Psoas muscle (tissue), 8 donors: Measurements from ENCODE around the gene PPP1R12B. TPM values are rescaled to one million over a fixed set of nuclear protein-coding genes. Genes with fewer than 3 reads are reported as not detected.
A peak's percentile ranks its signal among the peaks of the same experiment; 100 is the strongest.
"Not testable (repeated sequence)": the region's sequence is repeated elsewhere in the genome, so short reads cannot be mapped to it uniquely, and the experiment has no call there.

Experiments used
- ATAC-seq, 4 donors: fragments of 200-7000 bp; cut with Tn5 transposase; one replicate each; pipeline ENCODE4 v1.9.1; 2020; ENCODE audit warnings: moderate library complexity in 3 of 4, mild to moderate bottlenecking in 2 of 4
- DNase-seq, 2 donors: peaks; one replicate each; pipeline ENCODE4 v3.0.0-alpha.2; 2020
- H3K27ac ChIP-seq: fragments of 200-600 bp; one replicate; pipeline ENCODE4 v1.8.0; 2022
- H3K27me3 ChIP-seq, 3 donors: fragments of 200-600 bp in 1 of 3; one replicate each; pipeline versions ENCODE4 v1.6.1 to v1.8.0; 2013 to 2022; ENCODE audit warnings: low read length in 2 of 3, mild to moderate bottlenecking in 2 of 3, moderate library complexity in 1 of 3; ENCODE audit not compliant: insufficient read depth in 3 of 3
- H3K36me3 ChIP-seq, 2 donors: fragments of 200-600 bp in 1 of 2; one replicate each; pipeline versions ENCODE4 v1.6.1 to v1.8.0; 2013 to 2022; ENCODE audit warnings: low read depth in 1 of 2, mild to moderate bottlenecking in 1 of 2, moderate library complexity in 1 of 2; ENCODE audit not compliant: insufficient read depth in 1 of 2
- H3K4me1 ChIP-seq: fragments of 200-600 bp; one replicate; pipeline ENCODE4 v1.8.0; 2022
- H3K4me3 ChIP-seq: fragments of 200-600 bp; one replicate; pipeline ENCODE4 v1.8.0; 2022; ENCODE audit warnings: mild to moderate bottlenecking
- H3K9me3 ChIP-seq: fragments of 200-600 bp; one replicate; pipeline ENCODE4 v1.8.0; 2022
- CTCF ChIP-seq: fragments of 200-600 bp; IDR thresholded peaks from one replicate; pipeline ENCODE4 v1.8.0; 2022; ENCODE audit warnings: antibody characterized with exemption
- WGBS, 3 donors: extraction: QIAGEN DNeasy Blood & Tissue Kit; methylation state at CpG; one replicate each; pipeline versions ENCODE4 v1.1.6 to v1.1.7; 2013; 5-methylcytosine and 5-hydroxymethylcytosine counted together
- intact Hi-C, 2 donors: fragments of 100-400 bp; cut with DNase I; formaldehyde crosslinking; loops; one replicate each; pipeline versions ENCODE4 v1.11.0 to v1.14.2; 2022
- polyA plus RNA-seq, 3 donors: library from polyadenylated mRNA; stranded (reverse); fragments of 200-250 nt; gene quantifications; one replicate each; pipeline ENCODE4 v1.2.3, GENCODE V29; 2013
- total RNA-seq, 4 donors: library from RNA; stranded (reverse); fragmentation: NEBNext Ultra II Directional in 2 of 4; extraction: Animal tissue kit (Norgen Biotek cat#: 25700) in 2 of 4; gene quantifications; one replicate each; pipeline versions ENCODE4 v1.2.1 to v1.2.4, GENCODE V29; 2021 to 2023
- donor health status: healthy with polysubstance abuse.
- donor health status: DM: no; HTN: no; CAD: no; lungs with moderate emphysema.
- donor health status: Bipolar disorder and iron deficiency.
- donor health status: healthy.
- donor health status: DM: yes; HTN: yes; CAD: no.
- donor health status: DM: no; HTN: no; CAD: no.
- donor health status: DM: no; HTN: no; CAD: no.
- donor health status: DM: yes; HTN: yes; CAD: no.

PPP1R12B gene
- total and polyA plus RNA-seq, 7 donors = 8.3 to 189 (median 86.1) TPM

GRCh38 chr1:202405928-202406327, 57.4 kb downstream of the PPP1R12B start:
- WGBS, 3 donors = 32 to 50% (median 47%) methylated on average over 1 of the region's 1 CpG
- Histone ChIP-seq H3K27me3 (no peaks in the 10 kb centered on the region), H3K4me1 (peaks cover 27% of the 10 kb centered on the region), H3K4me3 (peak overlapping the region; percentile 60), H3K9me3 (no peaks in the 10 kb centered on the region), H3K36me3 (no peaks in the 10 kb centered on the region), H3K27ac (peak overlapping the region; percentile 97)
- DNase-seq (no peak), ATAC-seq (peak; percentile 38 to 71 (median 58))
- no peak for TF ChIP-seq CTCF
- intact Hi-C loops = loop anchor here in 1 of 2 donors (5.0 kb wide), 1 partner anchor 49 kb away; no protein-coding TSS in a partner anchor

GRCh38 chr1:202406896-202407295, 58.4 kb downstream of the PPP1R12B start:
- not testable (repeated sequence) for H3K27me3 ChIP-seq, ATAC-seq, H3K9me3 ChIP-seq, DNase-seq, H3K36me3 ChIP-seq
- Histone ChIP-seq H3K27ac (peak overlapping the region; percentile 97), H3K4me1 (peaks cover 31% of the 10 kb centered on the region), H3K4me3 (peak overlapping the region; percentile 60)
- WGBS, 3 donors = 29 to 37% (median 33%) methylated on average over 2 of the region's 2 CpGs
- intact Hi-C loops = loop anchor here in 1 of 2 donors (5.0 kb wide), 1 partner anchor 50 kb away; no protein-coding TSS in a partner anchor

GRCh38 chr1:202407378-202407777, 58.9 kb downstream of the PPP1R12B start:
- Histone ChIP-seq H3K4me1 (peaks cover 36% of the 10 kb centered on the region), H3K4me3 (peak overlapping the region; percentile 60), H3K27ac (peak overlapping the region; percentile 97)
- intact Hi-C loops = loop anchor here in 1 of 2 donors (5.0 kb wide), 1 partner anchor 50 kb away; no protein-coding TSS in a partner anchor
- not testable (repeated sequence) for H3K9me3 ChIP-seq, H3K27me3 ChIP-seq, H3K36me3 ChIP-seq
- DNase-seq = peak in 1 of 2 donors; percentile 28
- WGBS, 3 donors = 31 to 53% (median 34%) methylated on average over 1 to 2 of the region's 2 CpGs
- peak; percentile 80 to 83 (median 82) for ATAC-seq

- H3K36me3 ChIP-seq, DNase-seq, intact Hi-C loops, H3K9me3 ChIP-seq, H3K27me3 ChIP-seq: not testable (repeated sequence)
- ATAC-seq = peak; percentile 67 to 72 (median 70)
- H3K27ac ChIP-seq = peak overlapping the region; percentile 97
- WGBS, 3 donors = 21 to 33% (median 23%) methylated on average over 2 of the region's 2 CpGs
- H3K4me1 ChIP-seq = peaks cover 35% of the 10 kb centered on the region
- H3K4me3 ChIP-seq = peak overlapping the region; percentile 37
Measured at GRCh38 chr1:202410251-202410650, 61.8 kb downstream of the PPP1R12B start.

- Histone ChIP-seq H3K4me3 (peak overlapping the region; percentile 37), H3K4me1 (peaks cover 35% of the 10 kb centered on the region), H3K27ac (peak overlapping the region; percentile 97)
- intact Hi-C loops, H3K36me3 ChIP-seq, H3K9me3 ChIP-seq, H3K27me3 ChIP-seq, DNase-seq: not testable (repeated sequence)
- peak; percentile 80 to 83 (median 82) for ATAC-seq
- 15 to 19% (median 18%) methylated on average over 5 of the region's 5 CpGs for WGBS, 3 donors
Measured at GRCh38 chr1:202410854-202411357, 62.4 kb downstream of the PPP1R12B start.

- H3K9me3 ChIP-seq = no peaks in the 10 kb centered on the region
- H3K4me3 ChIP-seq = peak overlapping the region; percentile 24
- no peak for TF ChIP-seq CTCF
- no peak for ATAC-seq
- H3K27me3 ChIP-seq = no peaks in the 10 kb centered on the region
- no peaks in the 10 kb centered on the region for H3K36me3 ChIP-seq
- no peak for DNase-seq
- intact Hi-C loops = no loop called here
- H3K27ac ChIP-seq = peak overlapping the region; percentile 97
- peaks cover 37% of the 10 kb centered on the region for H3K4me1 ChIP-seq
Measured at GRCh38 chr1:202411422-202411821, 62.9 kb downstream of the PPP1R12B start.

- DNase-seq, H3K4me3 ChIP-seq, intact Hi-C loops, H3K36me3 ChIP-seq, H3K9me3 ChIP-seq, H3K27me3 ChIP-seq: not testable (repeated sequence)
- Histone ChIP-seq H3K27ac (peak overlapping the region; percentile 97), H3K4me1 (peaks cover 37% of the 10 kb centered on the region)
- ATAC-seq = peak in 2 of 4 donors; percentile 38 to 50
- 19 to 30% (median 24%) methylated on average over 3 of the region's 3 CpGs for WGBS, 3 donors
Measured at GRCh38 chr1:202412421-202412820, 63.9 kb downstream of the PPP1R12B start.
